Adrenal gland (tissue), 12 donors: ENCODE results near the gene ARSI. TPM values are rescaled to one million over a fixed set of nuclear protein-coding genes. Genes with fewer than 3 reads are reported as not detected.

Source experiments
- DNase-seq, 7 donors: peaks; one replicate each; pipeline ENCODE4 v3.0.0-alpha.2; 2019 to 2020
- H3K27ac ChIP-seq, 5 donors: fragments of 200-600 bp; sonication (generic) in 4 of 5; 1 replicate in 3 of 5; 2 replicates in 2 of 5; pipeline versions ENCODE4 v1.5.1 to v1.8.0; 2016 to 2020; ENCODE audit warnings: mild to moderate bottlenecking in 1 of 5
- H3K27me3 ChIP-seq: fragments of 200-600 bp; 2 replicates; pipeline ENCODE4 v1.8.0; 2021
- H3K36me3 ChIP-seq, 2 donors: fragments of 200-600 bp; replicated peaks in 1 of 2; 1 replicate in 1 of 2; 2 replicates in 1 of 2; pipeline versions ENCODE4 v1.5.1 to v1.8.0; 2018 to 2022
- H3K4me1 ChIP-seq, 2 donors: fragments of 200-600 bp; replicated peaks in 1 of 2; 1 replicate in 1 of 2; 2 replicates in 1 of 2; pipeline versions ENCODE4 v1.5.1 to v1.8.0; 2018 to 2021
- H3K4me3 ChIP-seq, 4 donors: fragments of 200-600 bp; sonication (generic) in 3 of 4; one replicate each; pipeline ENCODE4 v1.5.1; 2016 to 2018
- H3K9me3 ChIP-seq, 3 donors: fragments of 200-600 bp; sonication (generic) in 1 of 3; replicated peaks in 1 of 3; 1 replicate in 2 of 3; 2 replicates in 1 of 3; pipeline versions ENCODE4 v1.5.1 to v1.8.0; 2016 to 2021
- CTCF ChIP-seq, 6 experiments: fragments of 450-650 bp in 4 of 6; fragments of 200-600 bp in 2 of 6; sonication (generic) in 1 of 6; IDR thresholded peaks; 1 replicate in 5 of 6; 2 replicates in 1 of 6; pipeline versions ENCODE4 v1.5.1 to v1.8.0; 2016 to 2021; ENCODE audit warnings: antibody characterized with exemption in 6 of 6, mild to moderate bottlenecking in 2 of 6, moderate library complexity in 1 of 6
- POLR2A ChIP-seq, 2 donors: fragments of 450-650 bp; IDR thresholded peaks; one replicate each; pipeline ENCODE4 v1.6.1; 2017; ENCODE audit warnings: antibody characterized with exemption in 2 of 2, mild to moderate bottlenecking in 2 of 2, moderate library complexity in 1 of 2
- WGBS, 4 donors: extraction: QIAGEN DNeasy Blood & Tissue Kit in 2 of 4; methylation state at CpG; one replicate each; pipeline versions ENCODE4 v1.1.5 to v1.1.7; 2013 to 2017; 5-methylcytosine and 5-hydroxymethylcytosine counted together
- intact Hi-C, 2 donors: fragments of 100-400 bp; cut with DNase I; formaldehyde crosslinking; loops; one replicate each; pipeline versions ENCODE4 v1.14.1 to v1.15.0; 2022 to 2023
- polyA plus RNA-seq, 3 donors: library from polyadenylated mRNA; stranded (reverse); fragments of 200-250 nt in 2 of 3; fragments of 350-450 nt in 1 of 3; fragmentation: Illumina TruSeq in 1 of 3; extraction: RNeasy Lipid Tissue Mini Kit (QIAGEN cat#74804) in 1 of 3; gene quantifications; one replicate each; pipeline ENCODE4 v1.2.3, GENCODE V29; 2013 to 2014
- total RNA-seq, 9 donors: library from RNA; depleted of rRNA in 4 of 9; stranded (reverse); fragments of >200 nt in 4 of 9; fragments of 120-200 nt in 1 of 9; fragmentation: NEBNext Ultra II Directional in 1 of 9; extraction: Animal tissue kit (Norgen Biotek cat#: 25700) in 1 of 9; gene quantifications; one replicate each; pipeline versions ENCODE4 v1.1.0 to v1.2.4, GENCODE V29; 2013 to 2023
- donor health status: healthy with polysubstance abuse.
- donor health status: Bipolar disorder and iron deficiency.
- donor health status: DM: yes; HTN: yes; CAD: no.
- donor health status: DM: no; HTN: no; CAD: no.
- donor health status: DM: no; HTN: no; CAD: no.
- donor health status: DM: yes; HTN: yes; CAD: no.

The ARSI gene
- total and polyA plus RNA-seq, 12 donors: 0.12 to 0.96 (median 0.39) TPM; not detected in 2

- intact Hi-C loops: no loop called here
- 63 to 79% (median 73%) methylated on average over 6 of the region's 6 CpGs for WGBS, 4 donors
- no peak for TF ChIP-seq CTCF (IDR thresholded peaks at IDR 0.05)
- TF ChIP-seq POLR2A (IDR thresholded peaks at IDR 0.05): no peak
- no peaks in the 10 kb centered on the region for H3K36me3 ChIP-seq
- no peak overlapping the region for H3K27ac ChIP-seq
- no peak overlapping the region for H3K4me3 ChIP-seq
- peaks cover 14% of the 10 kb centered on the region for H3K27me3 ChIP-seq
- DNase-seq: no peak
- H3K4me1 ChIP-seq: peaks cover 0 to 14% of the 10 kb centered on the region in 2 donors
- no peaks in the 10 kb centered on the region for H3K9me3 ChIP-seq
Measured at GRCh38 chr5:150299571-150300327, 3.0 kb downstream of the ARSI start.

- peaks cover 0 to 14% of the 10 kb centered on the region in 2 donors for H3K4me1 ChIP-seq
- no peak overlapping the region for H3K27ac ChIP-seq
- peaks cover 14% of the 10 kb centered on the region for H3K27me3 ChIP-seq
- no peak for TF ChIP-seq CTCF (IDR thresholded peaks at IDR 0.05)
- no peak for TF ChIP-seq POLR2A (IDR thresholded peaks at IDR 0.05)
- H3K36me3 ChIP-seq: no peaks in the 10 kb centered on the region
- intact Hi-C loops: no loop called here
- no peak for DNase-seq
- no peaks in the 10 kb centered on the region for H3K9me3 ChIP-seq
- WGBS, 4 donors: 84 to 86% (median 85%) methylated on average over 10 of the region's 10 CpGs
- no peak overlapping the region for H3K4me3 ChIP-seq
Measured at GRCh38 chr5:150298701-150299451, 3.8 kb downstream of the ARSI start.

GRCh38 chr5:150297934-150298595, 4.6 kb downstream of the ARSI start:
- TF ChIP-seq POLR2A (IDR thresholded peaks at IDR 0.05): no peak
- no peak for TF ChIP-seq CTCF (IDR thresholded peaks at IDR 0.05)
- no peaks in the 10 kb centered on the region for H3K36me3 ChIP-seq
- no peak overlapping the region for H3K4me3 ChIP-seq
- no peak overlapping the region for H3K27ac ChIP-seq
- DNase-seq: no peak
- intact Hi-C loops: no loop called here
- peaks cover 13% of the 10 kb centered on the region for H3K27me3 ChIP-seq
- H3K9me3 ChIP-seq: no peaks in the 10 kb centered on the region
- WGBS, 4 donors: 95 to 96% (median 95%) methylated on average over 27 to 31 of the region's 31 CpGs
- peaks cover 0 to 13% of the 10 kb centered on the region in 2 donors for H3K4me1 ChIP-seq

GRCh38 chr5:150297236-150297890, 5.3 kb downstream of the ARSI start:
- no peaks in the 10 kb centered on the region for H3K9me3 ChIP-seq
- 93 to 96% (median 95%) methylated on average over 12 to 36 of the region's 36 CpGs for WGBS, 4 donors
- H3K4me1 ChIP-seq: peaks cover 0 to 6% of the 10 kb centered on the region in 2 donors
- H3K27me3 ChIP-seq: peaks cover 6% of the 10 kb centered on the region
- H3K27ac ChIP-seq: no peak overlapping the region
- DNase-seq: no peak
- intact Hi-C loops: no loop called here
- no peak overlapping the region for H3K4me3 ChIP-seq
- TF ChIP-seq POLR2A (IDR thresholded peaks at IDR 0.05): no peak
- TF ChIP-seq CTCF (IDR thresholded peaks at IDR 0.05): no peak
- no peaks in the 10 kb centered on the region for H3K36me3 ChIP-seq
